ENCODE measurements around the gene LPGAT1. TPM values are rescaled to one million over a fixed set of nuclear protein-coding genes. Genes with fewer than 3 reads are reported as not detected.
A peak's percentile ranks its signal among the peaks of the same experiment; 100 is the strongest.

The LPGAT1 gene
- total RNA-seq, 1 experiment from 2014 or later = 46.0 TPM

- no peak overlapping the region for H3K4me2 ChIP-seq
- H3K36me3 ChIP-seq (ENCODE audit: low read depth) = no peaks in the 10 kb centered on the region
- intact Hi-C loops (cut with micrococcal nuclease; ENCODE audit: unreplicated experiment) = no loop called here
- ChIA-PET CTCF (no interaction called here), POLR2A (ENCODE audit: unreplicated experiment) (no interaction called here)
- H2AFZ ChIP-seq = no peak overlapping the region
- no peaks in the 10 kb centered on the region for H3K9me3 ChIP-seq (ENCODE audit: insufficient read depth, low read depth)
- H3K27me3 ChIP-seq (ENCODE audit: insufficient read depth, low read depth) = no peaks in the 10 kb centered on the region
- no peak for TF ChIP-seq EZH2 (IDR thresholded peaks at IDR 0.05; ENCODE audit: low read depth)
- no peak for TF ChIP-seq CTCF (conservative IDR thresholded peaks at IDR 0.05)
- H3K9me2 ChIP-seq (ENCODE audit: insufficient read depth) = no peaks in the 10 kb centered on the region
- no peaks in the 10 kb centered on the region for H3K4me1 ChIP-seq (replicated peaks; ENCODE audit: insufficient read depth)
- DNase-seq = no peak
- no peak overlapping the region for H3K27ac ChIP-seq
- no peak overlapping the region for H3K4me3 ChIP-seq
- no peaks in the 10 kb centered on the region for H4K20me1 ChIP-seq (ENCODE audit: insufficient read depth)
- no TSS peak for BruUV-seq (replicated peaks)
- no peaks in the 10 kb centered on the region for H3K79me2 ChIP-seq (ENCODE audit: low read depth)
- no peaks in the 10 kb centered on the region for H3F3A ChIP-seq (ENCODE audit: insufficient read depth, low read depth)
These were observed 20.6 kb upstream of the LPGAT1 start for GRCh38 chr1:211851174-211851573.

- peaks cover 21% of the 10 kb centered on the region for H3K4me1 ChIP-seq (replicated peaks; ENCODE audit: insufficient read depth)
- H3K79me2 ChIP-seq (ENCODE audit: low read depth) = no peaks in the 10 kb centered on the region
- peaks cover 16% of the 10 kb centered on the region for H3F3A ChIP-seq (ENCODE audit: insufficient read depth, low read depth)
- no TSS peak for BruUV-seq (replicated peaks)
- peak overlapping the region; percentile 34 for H3K4me2 ChIP-seq
- H4K20me1 ChIP-seq (ENCODE audit: insufficient read depth) = no peaks in the 10 kb centered on the region
- H3K4me3 ChIP-seq = no peak overlapping the region
- no peaks in the 10 kb centered on the region; the same call in 1 of the 2 replicates for H3K9me3 ChIP-seq (ENCODE audit: insufficient read depth, low read depth)
- H3K36me3 ChIP-seq (ENCODE audit: low read depth) = no peaks in the 10 kb centered on the region
- no peak overlapping the region; the same call in 1 of the 2 replicates for H2AFZ ChIP-seq
- intact Hi-C loops (cut with micrococcal nuclease; ENCODE audit: unreplicated experiment) = no loop called here
- DNase-seq = peak in 1 of 2 experiments; percentile 83
- H3K9me2 ChIP-seq (ENCODE audit: insufficient read depth) = no peaks in the 10 kb centered on the region
- CTCF ChIA-PET = interaction anchor here (0.6 kb wide), 1 partner anchor 167 kb away, joined by 4 read pairs; no protein-coding TSS in a partner anchor
- no peak overlapping the region; the same call in 1 of the 2 replicates for H3K27ac ChIP-seq
- POLR2A ChIA-PET (ENCODE audit: unreplicated experiment) = no interaction called here
- TF ChIP-seq CTCF (conservative IDR thresholded peaks at IDR 0.05) (no peak), EZH2 (IDR thresholded peaks at IDR 0.05; ENCODE audit: low read depth) (no peak)
- no peaks in the 10 kb centered on the region for H3K27me3 ChIP-seq (ENCODE audit: insufficient read depth, low read depth)
These were observed 13.1 kb upstream of the LPGAT1 start for GRCh38 chr1:211843507-211844298.

GRCh38 chr1:211843018-211843417 is 12.5 kb upstream of the LPGAT1 start:
- H3K36me3 ChIP-seq (ENCODE audit: low read depth) = no peaks in the 10 kb centered on the region
- ChIA-PET CTCF (interaction anchor here (0.6 kb wide), 1 partner anchor 192 kb away, joined by 3 read pairs; the partner anchor contains the start of genes DTL and INTS7), POLR2A (ENCODE audit: unreplicated experiment) (interaction anchor here (0.6 kb wide), 1 partner anchor 95 kb away, joined by 3 read pairs; no protein-coding TSS in a partner anchor)
- H3K27me3 ChIP-seq (ENCODE audit: insufficient read depth, low read depth) = no peaks in the 10 kb centered on the region
- no peaks in the 10 kb centered on the region; the same call in 1 of the 2 replicates for H3K9me3 ChIP-seq (ENCODE audit: insufficient read depth, low read depth)
- no peak overlapping the region; the same call in 1 of the 2 replicates for H2AFZ ChIP-seq
- no peaks in the 10 kb centered on the region for H4K20me1 ChIP-seq (ENCODE audit: insufficient read depth)
- peak overlapping the region; percentile 34; the same call in 1 of the 2 replicates for H3K4me2 ChIP-seq
- H3K27ac ChIP-seq = no peak overlapping the region
- H3K4me1 ChIP-seq (replicated peaks; ENCODE audit: insufficient read depth) = peaks cover 21% of the 10 kb centered on the region
- H3K9me2 ChIP-seq (ENCODE audit: insufficient read depth) = no peaks in the 10 kb centered on the region
- no peaks in the 10 kb centered on the region for H3K79me2 ChIP-seq (ENCODE audit: low read depth)
- no peak for DNase-seq
- TF ChIP-seq CTCF (conservative IDR thresholded peaks at IDR 0.05) (no peak), EZH2 (IDR thresholded peaks at IDR 0.05; ENCODE audit: low read depth) (no peak)
- intact Hi-C loops (cut with micrococcal nuclease; ENCODE audit: unreplicated experiment) = no loop called here
- peaks cover 16% of the 10 kb centered on the region for H3F3A ChIP-seq (ENCODE audit: insufficient read depth, low read depth)
- no peak overlapping the region for H3K4me3 ChIP-seq
- no TSS peak for BruUV-seq (replicated peaks)

Measured in PC-9 (cell line).